Prostate gland (tissue), 2 donors: ENCODE measurements around the gene GRK1.

Experiments
- POLR2AphosphoS5 ChIP-seq: sonication (generic); formaldehyde crosslinking; IDR thresholded peaks from one replicate; pipeline ENCODE4 v1.6.1; 2017; ENCODE audit warnings: antibody characterized with exemption
- TF ChIP-seq, protein P1 (sequence below), 4 experiments: fragments of 200-600 bp in 2 of 4; fragments of 450-650 bp in 2 of 4; sonication (generic) in 2 of 4; IDR thresholded peaks; 1 replicate in 3 of 4; 2 replicates in 1 of 4; pipeline ENCODE4 v1.5.1; 2016 to 2019; ENCODE audit warnings: antibody characterized with exemption in 4 of 4, mild to moderate bottlenecking in 2 of 4, moderate library complexity in 2 of 4

DNA sequence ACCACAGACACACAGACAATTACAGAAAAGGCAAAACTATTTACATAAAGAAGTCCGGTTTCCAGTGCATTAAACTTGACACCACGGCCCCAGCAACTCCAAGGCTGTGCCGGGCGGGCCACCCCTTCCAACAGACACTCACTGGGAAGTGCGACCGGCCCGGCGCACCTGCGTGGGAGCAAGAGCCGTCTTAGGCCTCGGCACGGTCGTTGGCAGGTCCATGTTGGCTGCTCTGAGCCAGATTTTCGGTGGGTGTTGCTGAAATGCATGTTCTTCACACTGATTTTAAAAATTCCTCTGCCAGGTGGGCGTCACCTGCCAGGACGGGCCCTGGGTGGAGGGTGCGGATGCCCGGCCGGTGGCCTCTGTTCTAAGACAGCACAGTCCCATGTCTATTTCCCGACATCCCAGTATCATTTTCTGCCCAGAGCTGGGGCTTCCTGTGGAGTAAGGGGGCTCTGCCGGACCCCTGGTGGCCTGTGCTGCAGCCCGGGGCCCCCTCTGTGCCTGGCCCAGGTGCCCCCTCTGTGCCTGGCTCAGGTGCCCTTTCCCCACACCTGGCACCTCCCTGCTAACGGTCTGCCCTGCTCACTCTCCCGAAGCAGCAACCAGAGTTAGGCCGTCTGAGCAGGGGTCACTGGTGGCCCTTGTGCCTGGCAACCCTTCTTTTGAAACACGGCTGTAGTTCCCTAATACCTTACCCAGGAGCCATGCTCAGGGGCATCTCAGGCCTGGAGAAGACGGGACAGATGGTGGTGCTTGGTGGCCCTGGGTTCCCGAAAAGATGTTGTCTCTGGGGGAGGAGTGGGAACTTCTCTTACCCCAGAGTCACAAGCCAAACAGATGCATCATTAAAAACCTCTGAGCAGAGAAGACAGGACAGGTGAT, 101.2 kb downstream of the GRK1 start:
- TF ChIP-seq, protein P1, sequence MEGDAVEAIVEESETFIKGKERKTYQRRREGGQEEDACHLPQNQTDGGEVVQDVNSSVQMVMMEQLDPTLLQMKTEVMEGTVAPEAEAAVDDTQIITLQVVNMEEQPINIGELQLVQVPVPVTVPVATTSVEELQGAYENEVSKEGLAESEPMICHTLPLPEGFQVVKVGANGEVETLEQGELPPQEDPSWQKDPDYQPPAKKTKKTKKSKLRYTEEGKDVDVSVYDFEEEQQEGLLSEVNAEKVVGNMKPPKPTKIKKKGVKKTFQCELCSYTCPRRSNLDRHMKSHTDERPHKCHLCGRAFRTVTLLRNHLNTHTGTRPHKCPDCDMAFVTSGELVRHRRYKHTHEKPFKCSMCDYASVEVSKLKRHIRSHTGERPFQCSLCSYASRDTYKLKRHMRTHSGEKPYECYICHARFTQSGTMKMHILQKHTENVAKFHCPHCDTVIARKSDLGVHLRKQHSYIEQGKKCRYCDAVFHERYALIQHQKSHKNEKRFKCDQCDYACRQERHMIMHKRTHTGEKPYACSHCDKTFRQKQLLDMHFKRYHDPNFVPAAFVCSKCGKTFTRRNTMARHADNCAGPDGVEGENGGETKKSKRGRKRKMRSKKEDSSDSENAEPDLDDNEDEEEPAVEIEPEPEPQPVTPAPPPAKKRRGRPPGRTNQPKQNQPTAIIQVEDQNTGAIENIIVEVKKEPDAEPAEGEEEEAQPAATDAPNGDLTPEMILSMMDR (IDR thresholded peaks at IDR 0.05) = no peak
- no peak for TF ChIP-seq POLR2AphosphoS5
